ENCODE data around the gene SNRK.

SNRK gene

DNA sequence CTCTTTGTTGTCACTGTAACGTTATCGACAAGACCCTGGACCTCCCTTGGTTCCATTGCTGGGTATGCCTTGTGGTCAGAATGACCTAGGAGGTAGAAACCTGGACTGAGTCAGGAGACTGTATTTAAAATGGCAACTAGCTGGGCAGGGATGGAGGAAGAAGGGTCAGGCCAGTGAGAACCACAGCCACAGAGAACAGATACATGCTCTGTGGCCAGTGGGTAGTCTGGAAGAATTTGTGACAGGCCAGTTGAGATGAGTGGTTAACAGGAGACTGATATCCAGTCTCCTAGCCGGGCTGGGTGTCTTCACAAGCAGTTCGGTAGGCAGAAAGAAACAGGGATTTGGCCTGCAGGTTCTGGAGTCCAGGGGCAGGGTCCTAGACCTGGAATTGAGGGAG lies 58.9 kb downstream of the SNRK start:
- no peak overlapping the region for H3K27ac ChIP-seq
- TF ChIP-seq, protein P1, sequence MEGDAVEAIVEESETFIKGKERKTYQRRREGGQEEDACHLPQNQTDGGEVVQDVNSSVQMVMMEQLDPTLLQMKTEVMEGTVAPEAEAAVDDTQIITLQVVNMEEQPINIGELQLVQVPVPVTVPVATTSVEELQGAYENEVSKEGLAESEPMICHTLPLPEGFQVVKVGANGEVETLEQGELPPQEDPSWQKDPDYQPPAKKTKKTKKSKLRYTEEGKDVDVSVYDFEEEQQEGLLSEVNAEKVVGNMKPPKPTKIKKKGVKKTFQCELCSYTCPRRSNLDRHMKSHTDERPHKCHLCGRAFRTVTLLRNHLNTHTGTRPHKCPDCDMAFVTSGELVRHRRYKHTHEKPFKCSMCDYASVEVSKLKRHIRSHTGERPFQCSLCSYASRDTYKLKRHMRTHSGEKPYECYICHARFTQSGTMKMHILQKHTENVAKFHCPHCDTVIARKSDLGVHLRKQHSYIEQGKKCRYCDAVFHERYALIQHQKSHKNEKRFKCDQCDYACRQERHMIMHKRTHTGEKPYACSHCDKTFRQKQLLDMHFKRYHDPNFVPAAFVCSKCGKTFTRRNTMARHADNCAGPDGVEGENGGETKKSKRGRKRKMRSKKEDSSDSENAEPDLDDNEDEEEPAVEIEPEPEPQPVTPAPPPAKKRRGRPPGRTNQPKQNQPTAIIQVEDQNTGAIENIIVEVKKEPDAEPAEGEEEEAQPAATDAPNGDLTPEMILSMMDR (conservative IDR thresholded peaks at IDR 0.05): no peak

GRCh38 chr3:43345877-43346276 lies 59.5 kb downstream of the SNRK start:
- TF ChIP-seq, protein P1 (conservative IDR thresholded peaks at IDR 0.05): no peak
- no peak overlapping the region for H3K27ac ChIP-seq

DNA sequence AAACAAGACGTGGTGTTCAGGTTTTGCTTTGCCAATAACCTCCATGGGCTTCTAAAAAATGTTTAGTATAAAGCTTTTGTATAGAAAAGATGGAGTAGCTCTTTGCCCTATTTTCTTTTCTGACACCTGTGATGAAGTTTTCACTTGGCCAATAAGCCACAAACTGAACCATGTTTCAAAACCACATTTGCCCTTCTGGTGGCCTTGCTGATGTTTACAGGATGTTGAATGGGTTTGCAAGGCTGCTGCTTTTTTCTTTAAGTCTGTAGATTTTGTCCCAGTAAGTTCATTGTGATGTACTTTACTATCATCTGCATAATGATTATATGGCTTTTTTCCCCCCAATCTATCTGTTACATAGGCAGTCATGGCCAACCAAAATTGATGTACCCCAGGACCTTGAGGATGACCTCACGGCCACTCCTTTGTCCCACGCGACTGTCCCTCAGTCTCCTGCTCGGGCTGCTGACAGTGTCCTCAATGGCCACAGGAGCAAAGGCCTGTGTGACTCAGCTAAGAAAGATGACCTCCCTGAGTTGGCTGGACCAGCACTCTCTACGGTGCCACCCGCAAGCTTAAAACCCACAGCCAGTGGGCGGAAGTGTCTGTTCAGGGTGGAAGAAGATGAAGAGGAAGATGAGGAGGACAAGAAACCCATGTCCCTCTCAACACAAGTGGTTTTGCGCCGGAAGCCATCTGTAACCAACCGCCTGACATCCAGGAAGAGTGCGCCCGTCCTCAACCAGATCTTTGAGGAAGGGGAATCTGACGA lies 60.8 kb downstream of the SNRK start:
- TF ChIP-seq, protein P1 (conservative IDR thresholded peaks at IDR 0.05): no peak
- H3K27ac ChIP-seq: no peak overlapping the region

DNA sequence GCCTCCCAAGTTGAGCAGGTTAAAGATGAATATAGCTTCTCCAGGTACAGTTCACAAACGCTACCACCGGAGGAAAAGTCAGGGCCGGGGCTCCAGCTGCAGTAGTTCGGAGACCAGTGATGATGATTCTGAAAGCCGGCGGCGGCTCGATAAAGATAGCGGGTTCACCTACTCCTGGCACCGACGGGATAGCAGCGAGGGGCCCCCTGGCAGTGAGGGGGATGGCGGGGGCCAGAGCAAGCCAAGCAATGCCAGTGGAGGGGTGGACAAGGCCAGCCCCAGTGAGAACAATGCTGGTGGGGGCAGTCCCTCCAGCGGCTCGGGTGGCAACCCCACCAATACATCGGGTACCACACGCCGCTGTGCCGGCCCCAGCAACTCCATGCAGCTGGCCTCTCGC lies 61.4 kb downstream of the SNRK start:
- H3K27ac ChIP-seq: no peak overlapping the region
- TF ChIP-seq, protein P1 (conservative IDR thresholded peaks at IDR 0.05): no peak

- no peak overlapping the region for H3K27ac ChIP-seq
- TF ChIP-seq, protein P1 (conservative IDR thresholded peaks at IDR 0.05): no peak
These were observed 62.0 kb downstream of the SNRK start for GRCh38 chr3:43348350-43348749.

DNA sequence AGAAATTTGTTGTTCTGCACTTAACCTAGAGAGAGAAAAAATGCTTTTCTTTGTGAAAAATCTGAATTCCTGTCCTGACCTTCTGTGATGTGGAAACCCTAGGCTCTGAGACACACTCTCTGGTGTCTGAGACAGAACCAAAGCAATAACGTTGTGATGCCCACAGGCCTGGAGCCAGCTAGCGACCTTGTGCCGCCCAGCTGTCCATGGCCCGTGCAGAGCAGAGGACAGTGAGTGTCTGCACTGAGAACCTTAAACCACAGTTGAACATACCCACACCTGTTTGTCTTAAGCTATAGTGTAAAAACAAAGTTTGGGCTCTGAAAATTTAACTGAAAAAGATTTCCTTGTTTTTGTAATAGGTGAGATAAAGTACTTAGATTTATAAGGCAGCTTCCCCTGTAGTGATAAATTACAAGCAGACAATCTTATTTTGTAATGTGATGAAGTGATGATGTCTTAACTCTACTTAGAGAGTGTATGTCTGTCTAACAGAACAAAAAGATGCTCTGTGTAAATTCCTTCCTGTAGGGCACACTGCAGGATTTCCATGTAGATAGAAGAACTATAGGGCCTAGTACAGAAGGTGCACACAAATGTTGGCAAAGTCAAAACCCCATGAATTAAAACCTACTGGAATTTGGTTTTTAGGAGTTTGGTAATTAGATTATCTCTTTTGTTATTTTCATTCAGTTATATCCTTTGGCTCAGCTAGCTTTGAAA lies 62.7 kb downstream of the SNRK start:
- TF ChIP-seq, protein P1 (conservative IDR thresholded peaks at IDR 0.05): no peak
- no peak overlapping the region for H3K27ac ChIP-seq

- TF ChIP-seq, protein P1 (conservative IDR thresholded peaks at IDR 0.05): no peak
- no peak overlapping the region for H3K27ac ChIP-seq
These were observed 63.4 kb downstream of the SNRK start for GRCh38 chr3:43349716-43350115.
